Esophagus squamous epithelium (tissue), 5 donors: ENCODE results near the gene PAF1. TPM values are rescaled to one million over a fixed set of nuclear protein-coding genes. Genes with fewer than 3 reads are reported as not detected.

Experiments used
- DNase-seq: peaks from one replicate; lab custom pipeline; 2025; lab: John Stamatoyannopoulos, UW
- H3K27ac ChIP-seq, 4 donors: fragments of 200-600 bp; sonication (generic); one replicate each; pipeline ENCODE4 v1.5.1; 2016 to 2019; ENCODE audit warnings: mild to moderate bottlenecking in 1 of 4
- H3K27me3 ChIP-seq, 4 donors: fragments of 200-600 bp; sonication (generic); 1 replicate in 3 of 4; 2 replicates in 1 of 4; pipeline versions ENCODE4 v1.5.1 to v1.6.0; 2017 to 2021; ENCODE audit warnings: antibody characterized with exemption in 1 of 4
- H3K36me3 ChIP-seq, 3 donors: fragments of 200-600 bp; sonication (generic); one replicate each; pipeline ENCODE4 v1.5.1; 2016 to 2019
- H3K4me1 ChIP-seq, 3 donors: fragments of 200-600 bp; sonication (generic); one replicate each; pipeline ENCODE4 v1.5.1; 2017 to 2019
- H3K4me3 ChIP-seq, 4 donors: fragments of 200-600 bp; sonication (generic); 1 replicate in 3 of 4; 2 replicates in 1 of 4; pipeline ENCODE4 v1.5.1; 2016 to 2019; ENCODE audit warnings: mild to moderate bottlenecking in 2 of 4, moderate library complexity in 1 of 4
- H3K9me3 ChIP-seq, 3 donors: fragments of 200-600 bp; sonication (generic); one replicate each; pipeline ENCODE4 v1.5.1; 2016 to 2019
- POLR2A ChIP-seq, 4 donors: fragments of 450-650 bp; IDR thresholded peaks; one replicate each; pipeline ENCODE4 v1.6.1; 2017; ENCODE audit warnings: antibody characterized with exemption in 4 of 4, mild to moderate bottlenecking in 4 of 4, moderate library complexity in 3 of 4
- WGBS, 2 donors: methylation state at CpG; one replicate each; pipeline ENCODE4 v1.1.5; 2018; 5-methylcytosine and 5-hydroxymethylcytosine counted together
- intact Hi-C: fragments of 100-400 bp; cut with DNase I; formaldehyde crosslinking; loops from one replicate; pipeline ENCODE4 v1.15.0; 2022
- total RNA-seq, 4 donors: library from RNA; depleted of rRNA; stranded (reverse); fragments of >200 nt; gene quantifications; one replicate each; pipeline ENCODE4 v1.1.0, GENCODE V29; 2016
- TF ChIP-seq, protein P1 (sequence below), 6 experiments: fragments of 450-650 bp in 4 of 6; fragments of 200-600 bp in 2 of 6; sonication (generic) in 2 of 6; IDR thresholded peaks; one replicate each; pipeline ENCODE4 v1.5.1; 2016 to 2019; ENCODE audit warnings: antibody characterized with exemption in 6 of 6, mild to moderate bottlenecking in 4 of 6, moderate library complexity in 4 of 6
- donor health status: DM: yes; HTN: yes; CAD: no.

PAF1 gene
- total RNA-seq, 4 donors from 2014 or later, result 35.4 to 53.6 (median 38.1) TPM

GRCh38 chr19:39386557-39386956, 4.3 kb downstream of the PAF1 start:
- 71 to 86% methylated on average over 1 to 7 of the region's 7 CpGs for WGBS, 2 donors
- Histone ChIP-seq H3K9me3 (no peaks in the 10 kb centered on the region), H3K4me3 (no peak overlapping the region), H3K36me3 (peaks cover 22 to 83% (median 35%) of the 10 kb centered on the region in 3 donors), H3K4me1 (peaks cover 9 to 22% (median 10%) of the 10 kb centered on the region in 3 donors), H3K27me3 (no peaks in the 10 kb centered on the region), H3K27ac (no peak overlapping the region)
- TF ChIP-seq, protein P1, sequence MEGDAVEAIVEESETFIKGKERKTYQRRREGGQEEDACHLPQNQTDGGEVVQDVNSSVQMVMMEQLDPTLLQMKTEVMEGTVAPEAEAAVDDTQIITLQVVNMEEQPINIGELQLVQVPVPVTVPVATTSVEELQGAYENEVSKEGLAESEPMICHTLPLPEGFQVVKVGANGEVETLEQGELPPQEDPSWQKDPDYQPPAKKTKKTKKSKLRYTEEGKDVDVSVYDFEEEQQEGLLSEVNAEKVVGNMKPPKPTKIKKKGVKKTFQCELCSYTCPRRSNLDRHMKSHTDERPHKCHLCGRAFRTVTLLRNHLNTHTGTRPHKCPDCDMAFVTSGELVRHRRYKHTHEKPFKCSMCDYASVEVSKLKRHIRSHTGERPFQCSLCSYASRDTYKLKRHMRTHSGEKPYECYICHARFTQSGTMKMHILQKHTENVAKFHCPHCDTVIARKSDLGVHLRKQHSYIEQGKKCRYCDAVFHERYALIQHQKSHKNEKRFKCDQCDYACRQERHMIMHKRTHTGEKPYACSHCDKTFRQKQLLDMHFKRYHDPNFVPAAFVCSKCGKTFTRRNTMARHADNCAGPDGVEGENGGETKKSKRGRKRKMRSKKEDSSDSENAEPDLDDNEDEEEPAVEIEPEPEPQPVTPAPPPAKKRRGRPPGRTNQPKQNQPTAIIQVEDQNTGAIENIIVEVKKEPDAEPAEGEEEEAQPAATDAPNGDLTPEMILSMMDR (IDR thresholded peaks at IDR 0.05), result no peak
- no peak for TF ChIP-seq POLR2A (IDR thresholded peaks at IDR 0.05)
- DNase-seq, result no peak
- intact Hi-C loops, result no loop called here

DNA sequence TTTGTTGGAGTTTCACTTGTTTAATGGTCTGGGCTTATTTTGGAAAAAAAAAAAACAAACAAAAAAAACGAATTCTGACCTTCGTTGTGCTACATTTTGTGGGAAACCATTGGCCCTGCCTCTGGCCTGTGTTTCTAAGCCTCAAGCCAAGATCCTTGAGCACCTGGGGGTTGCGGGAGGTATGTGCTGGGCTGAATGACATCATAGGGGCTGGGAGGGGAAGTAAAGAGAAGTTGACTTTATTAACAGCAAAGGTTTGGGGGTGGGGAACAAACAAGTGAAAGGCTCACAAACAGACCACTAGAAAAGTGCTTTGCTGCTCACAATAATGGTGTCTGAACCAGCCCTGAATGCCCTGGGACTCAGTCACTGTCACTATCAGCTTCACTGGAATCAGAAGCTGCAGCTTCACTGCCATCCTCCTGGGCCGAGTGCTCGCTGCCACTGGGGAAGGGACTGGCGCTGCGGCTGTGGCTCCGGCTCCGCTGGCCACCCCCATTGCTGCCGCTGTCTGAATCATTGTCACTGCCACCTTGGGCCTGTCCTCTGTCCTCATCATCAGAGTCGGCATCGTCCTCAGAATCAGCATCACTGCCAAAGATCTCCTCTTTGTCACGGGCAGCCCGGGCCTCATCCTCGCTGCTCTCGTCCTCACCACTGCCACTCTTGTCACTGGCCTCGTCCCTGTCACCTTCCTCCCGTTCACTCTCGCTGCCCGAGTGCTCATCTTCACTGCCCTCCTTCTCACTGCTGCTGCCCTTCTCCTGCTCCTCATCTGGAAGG, 5.1 kb downstream of the PAF1 start:
- no peak overlapping the region for H3K27ac ChIP-seq
- peaks cover 9 to 19% (median 10%) of the 10 kb centered on the region in 3 donors for H3K4me1 ChIP-seq
- no peaks in the 10 kb centered on the region for H3K27me3 ChIP-seq
- H3K4me3 ChIP-seq, result no peak overlapping the region
- 80 to 82% methylated on average over 16 to 19 of the region's 20 CpGs for WGBS, 2 donors
- TF ChIP-seq, protein P1 (IDR thresholded peaks at IDR 0.05), result no peak
- no peak for TF ChIP-seq POLR2A (IDR thresholded peaks at IDR 0.05)
- no peaks in the 10 kb centered on the region for H3K9me3 ChIP-seq
- intact Hi-C loops, result no loop called here
- H3K36me3 ChIP-seq, result peaks cover 29 to 90% (median 40%) of the 10 kb centered on the region in 3 donors
- DNase-seq, result no peak

DNA sequence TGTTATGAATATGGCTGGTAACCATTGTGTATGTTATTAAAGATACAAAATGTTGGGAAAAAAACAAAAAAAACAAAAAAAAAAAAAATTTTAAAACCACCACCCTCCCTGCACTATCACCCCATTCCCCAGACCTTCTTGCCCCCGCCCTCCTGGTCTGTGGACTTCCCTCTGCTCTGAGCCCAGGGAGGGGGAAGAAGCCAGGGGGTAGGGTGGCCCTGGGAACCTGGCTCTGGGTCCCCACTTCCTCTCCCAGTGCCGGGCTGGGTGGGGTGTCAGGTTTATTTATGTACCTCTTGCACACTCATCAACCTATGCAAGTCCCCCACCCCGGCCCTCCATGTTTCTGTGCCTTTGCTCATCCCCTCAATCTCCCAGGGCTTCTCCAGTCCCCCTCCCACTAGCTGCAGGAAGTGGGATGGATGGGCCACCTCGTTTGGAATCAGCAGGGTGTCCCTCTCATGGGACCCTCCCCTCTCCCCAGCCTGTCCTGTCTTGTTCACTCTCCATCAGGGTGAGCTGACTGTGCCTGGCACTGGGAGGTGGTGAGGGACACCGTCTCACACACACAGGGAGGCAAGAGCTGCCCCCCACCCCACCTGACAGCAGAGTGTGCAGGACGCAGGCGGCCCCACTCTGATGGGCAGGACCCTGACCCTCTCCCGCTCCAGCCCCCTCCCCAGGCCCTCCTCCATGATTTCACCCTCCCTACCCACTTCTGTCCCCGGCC, 5.9 kb downstream of the PAF1 start:
- TF ChIP-seq POLR2A (IDR thresholded peaks at IDR 0.05), result no peak
- TF ChIP-seq, protein P1 (IDR thresholded peaks at IDR 0.05), result no peak

GRCh38 chr19:39382991-39383828, 7.7 kb downstream of the PAF1 start:
- intact Hi-C loops, result no loop called here
- WGBS, 2 donors, result 82 to 89% methylated on average over 18 of the region's 18 CpGs
- peaks cover 33 to 100% (median 53%) of the 10 kb centered on the region in 3 donors for H3K36me3 ChIP-seq
- H3K4me1 ChIP-seq, result no peaks in the 10 kb centered on the region
- H3K27ac ChIP-seq, result no peak overlapping the region
- no peak overlapping the region for H3K4me3 ChIP-seq
- no peaks in the 10 kb centered on the region for H3K9me3 ChIP-seq
- DNase-seq, result no peak
- TF ChIP-seq, protein P1 (IDR thresholded peaks at IDR 0.05), result no peak
- no peak for TF ChIP-seq POLR2A (IDR thresholded peaks at IDR 0.05)
- H3K27me3 ChIP-seq, result no peaks in the 10 kb centered on the region

More for the DNA sequence above, 5.9 kb downstream of the PAF1 start:
- intact Hi-C loops, result no loop called here
- no peak for DNase-seq
- Histone ChIP-seq H3K4me1 (peaks cover 5 to 13% (median 6%) of the 10 kb centered on the region in 3 donors), H3K4me3 (no peak overlapping the region), H3K27me3 (no peaks in the 10 kb centered on the region), H3K9me3 (no peaks in the 10 kb centered on the region), H3K27ac (no peak overlapping the region), H3K36me3 (peaks cover 37 to 98% (median 44%) of the 10 kb centered on the region in 3 donors)
- 51 to 54% methylated on average over 5 to 7 of the region's 9 CpGs for WGBS, 2 donors
